Stimulated activated memory B cell treated with anti-CD40 and anti-IgM and Interleukin-4, amounts not matched to agents 10 μg/mL and 1 μg/mL and 100 μg/mL, for 72 hours (primary cell): Measurements from ENCODE around the gene LEMD3.

Experiments used
- ATAC-seq: fragments of 150-1000 bp; cut with Tn5 transposase; 2 replicates; pipeline ENCODE4 v1.10.0; 2021
- H3K27ac Mint-ChIP-seq: one replicate; pipeline ENCODE4 v1.8.0; 2022; ENCODE audit warnings: mild to moderate bottlenecking, mixed read lengths
- H3K27me3 Mint-ChIP-seq: one replicate; pipeline ENCODE4 v1.8.0; 2022; ENCODE audit warnings: mixed read lengths
- H3K36me3 Mint-ChIP-seq: one replicate; pipeline ENCODE4 v1.8.0; 2022; ENCODE audit warnings: mixed read lengths
- H3K4me1 Mint-ChIP-seq: one replicate; pipeline ENCODE4 v1.8.0; 2022; ENCODE audit warnings: mixed read lengths
- H3K4me3 Mint-ChIP-seq: one replicate; pipeline ENCODE4 v1.8.0; 2022; ENCODE audit warnings: mild to moderate bottlenecking, moderate library complexity, mixed read lengths
- H3K9me3 Mint-ChIP-seq: one replicate; pipeline ENCODE4 v1.8.0; 2022; ENCODE audit warnings: mixed read lengths

The LEMD3 gene

DNA sequence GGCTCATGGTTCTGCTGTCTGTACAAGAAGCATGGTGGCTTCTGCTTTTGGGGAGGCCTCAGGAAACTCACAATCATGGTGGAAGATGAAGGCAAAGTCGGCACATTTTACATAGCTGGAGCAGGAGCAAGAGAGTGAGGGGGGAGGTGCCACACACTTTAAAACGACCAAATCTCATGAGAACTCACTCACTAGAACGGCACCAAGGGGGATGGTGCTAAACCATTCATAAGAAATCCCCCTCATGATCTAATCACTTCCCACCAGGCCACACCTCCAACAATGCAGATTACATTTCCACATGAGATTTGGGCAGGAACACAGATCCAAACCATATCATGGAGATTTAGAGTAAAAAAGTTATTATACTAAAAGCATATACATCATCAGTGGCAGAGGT lies 13.6 kb upstream of the LEMD3 start:
- H3K4me3 Mint-ChIP-seq: no peak overlapping the region
- H3K27ac Mint-ChIP-seq: peak overlapping the region; percentile 73
- peak; percentile 50 for ATAC-seq
- peaks cover 16% of the 10 kb centered on the region for H3K4me1 Mint-ChIP-seq
- H3K27me3 Mint-ChIP-seq: peaks cover 7% of the 10 kb centered on the region
- H3K36me3 Mint-ChIP-seq: no peaks in the 10 kb centered on the region
- no peaks in the 10 kb centered on the region for H3K9me3 Mint-ChIP-seq

DNA sequence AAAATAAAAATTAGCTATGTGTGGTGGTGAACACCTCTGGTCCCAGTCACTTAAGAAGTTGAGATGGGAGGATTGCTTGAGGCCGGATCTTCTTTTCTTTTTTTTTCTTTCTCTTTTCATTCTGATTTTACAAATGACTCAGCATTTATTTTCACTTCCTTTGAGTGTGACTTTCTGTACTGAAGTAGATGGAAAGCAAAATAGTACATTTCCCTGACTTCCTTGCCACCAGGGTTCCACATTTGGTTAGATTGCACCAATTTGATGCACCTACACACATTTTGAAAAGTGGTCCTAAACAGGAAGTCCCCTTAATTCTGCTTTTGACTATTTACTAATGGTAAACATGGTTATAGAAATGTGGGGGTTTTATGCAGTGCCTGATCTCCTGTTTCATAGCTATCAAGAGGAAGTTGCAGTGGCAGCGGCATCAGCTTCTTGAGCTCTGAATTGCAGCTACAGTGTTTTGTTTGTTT lies 13.0 kb upstream of the LEMD3 start:
- peak overlapping the region; percentile 24 for H3K4me3 Mint-ChIP-seq
- ATAC-seq: peak; percentile 85

DNA sequence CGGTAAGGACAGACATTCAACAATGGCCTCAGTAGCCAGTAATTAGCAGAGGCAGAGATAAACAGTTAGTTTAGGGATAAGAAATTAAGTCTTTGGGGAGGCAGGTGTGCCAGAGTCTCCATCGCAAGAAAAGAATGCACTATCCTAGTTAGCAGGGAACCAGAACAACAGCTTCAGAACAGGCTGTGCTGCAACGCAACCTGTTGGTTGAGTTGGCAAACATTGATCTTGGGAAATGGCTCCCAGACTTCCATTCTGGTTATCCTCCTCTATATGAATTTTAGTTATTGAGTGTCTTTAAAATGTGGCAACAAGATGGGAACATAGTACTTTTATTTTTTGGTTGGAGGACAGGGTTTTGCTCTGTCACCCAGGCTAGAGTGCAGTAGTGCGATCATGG lies 12.3 kb upstream of the LEMD3 start:
- Mint-ChIP-seq H3K4me3 (no peak overlapping the region), H3K27me3 (peaks cover 14% of the 10 kb centered on the region), H3K4me1 (peaks cover 16% of the 10 kb centered on the region), H3K36me3 (no peaks in the 10 kb centered on the region), H3K27ac (peak overlapping the region; percentile 73), H3K9me3 (no peaks in the 10 kb centered on the region)
- no peak for ATAC-seq

More for the DNA sequence above, 13.0 kb upstream of the LEMD3 start:
- no peaks in the 10 kb centered on the region for H3K36me3 Mint-ChIP-seq
- H3K4me1 Mint-ChIP-seq: peaks cover 16% of the 10 kb centered on the region
- no peaks in the 10 kb centered on the region for H3K9me3 Mint-ChIP-seq
- H3K27me3 Mint-ChIP-seq: peaks cover 13% of the 10 kb centered on the region
- H3K27ac Mint-ChIP-seq: peak overlapping the region; percentile 73

DNA sequence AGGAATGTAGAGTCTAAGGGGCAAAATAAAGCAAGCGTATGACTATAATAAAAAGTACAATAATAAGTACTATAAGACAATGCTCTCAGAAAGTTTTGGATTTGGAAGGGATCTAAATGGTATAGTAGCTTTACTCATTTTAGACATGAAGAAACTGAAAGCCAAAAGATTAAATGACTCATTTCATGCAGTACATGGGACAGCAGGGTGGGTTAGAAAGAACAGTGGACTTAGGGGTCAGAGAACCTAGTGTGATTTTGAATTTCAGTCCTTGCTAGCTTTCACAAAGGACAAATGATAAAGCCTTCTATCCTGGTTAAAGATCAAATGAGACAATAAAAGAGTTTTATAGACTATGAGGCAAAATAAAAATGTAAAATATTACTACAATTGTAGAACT lies 6.8 kb upstream of the LEMD3 start:
- Mint-ChIP-seq H3K36me3 (no peaks in the 10 kb centered on the region), H3K4me3 (no peak overlapping the region), H3K4me1 (no peaks in the 10 kb centered on the region), H3K27ac (no peak overlapping the region), H3K9me3 (no peaks in the 10 kb centered on the region), H3K27me3 (peaks cover 21% of the 10 kb centered on the region)
- ATAC-seq: no peak

DNA sequence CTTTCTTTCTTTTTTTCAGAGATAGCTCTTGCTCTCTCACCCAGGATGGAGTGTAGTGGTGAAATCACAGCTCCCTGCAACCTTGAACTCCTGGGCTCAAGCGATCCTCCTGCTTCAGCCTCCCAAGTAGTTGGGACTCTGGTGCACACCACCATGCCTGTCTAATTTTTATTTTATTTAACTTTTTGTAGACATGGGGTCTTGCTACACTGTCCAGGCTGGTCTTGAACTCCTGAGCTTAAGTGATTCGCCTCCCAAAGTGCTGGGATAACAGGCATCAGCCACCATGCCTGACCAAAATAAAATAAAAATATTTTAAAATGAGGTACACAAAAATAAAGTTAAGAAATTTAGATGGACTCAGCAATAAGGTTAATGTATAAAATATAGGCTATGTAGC lies 5.1 kb upstream of the LEMD3 start:
- Mint-ChIP-seq H3K27me3 (peaks cover 21% of the 10 kb centered on the region), H3K4me1 (no peaks in the 10 kb centered on the region), H3K36me3 (no peaks in the 10 kb centered on the region), H3K4me3 (no peak overlapping the region), H3K9me3 (no peaks in the 10 kb centered on the region), H3K27ac (no peak overlapping the region)
- no peak for ATAC-seq

DNA sequence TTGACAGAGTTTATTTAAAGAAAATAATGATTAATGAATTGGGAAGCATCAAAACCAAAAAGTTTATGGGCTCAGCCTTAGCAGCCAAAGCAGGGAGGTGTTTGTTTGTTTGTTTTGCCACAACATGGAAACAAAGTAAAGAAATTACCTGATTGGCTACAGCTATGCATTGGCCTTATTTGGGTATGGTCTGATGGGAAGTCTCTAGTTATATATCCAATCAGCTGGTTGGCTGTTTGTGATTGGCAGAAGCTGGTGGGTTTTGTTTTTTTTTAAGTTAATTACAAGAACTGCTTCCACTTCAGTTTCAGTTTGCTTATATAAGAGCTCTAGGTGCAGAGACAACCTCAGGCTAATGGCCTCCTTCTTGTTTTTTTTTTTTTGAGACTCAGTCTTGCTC lies 4.6 kb upstream of the LEMD3 start:
- Mint-ChIP-seq H3K9me3 (no peaks in the 10 kb centered on the region), H3K36me3 (no peaks in the 10 kb centered on the region), H3K4me3 (no peak overlapping the region), H3K4me1 (no peaks in the 10 kb centered on the region), H3K27me3 (peaks cover 21% of the 10 kb centered on the region), H3K27ac (no peak overlapping the region)
- ATAC-seq: no peak

DNA sequence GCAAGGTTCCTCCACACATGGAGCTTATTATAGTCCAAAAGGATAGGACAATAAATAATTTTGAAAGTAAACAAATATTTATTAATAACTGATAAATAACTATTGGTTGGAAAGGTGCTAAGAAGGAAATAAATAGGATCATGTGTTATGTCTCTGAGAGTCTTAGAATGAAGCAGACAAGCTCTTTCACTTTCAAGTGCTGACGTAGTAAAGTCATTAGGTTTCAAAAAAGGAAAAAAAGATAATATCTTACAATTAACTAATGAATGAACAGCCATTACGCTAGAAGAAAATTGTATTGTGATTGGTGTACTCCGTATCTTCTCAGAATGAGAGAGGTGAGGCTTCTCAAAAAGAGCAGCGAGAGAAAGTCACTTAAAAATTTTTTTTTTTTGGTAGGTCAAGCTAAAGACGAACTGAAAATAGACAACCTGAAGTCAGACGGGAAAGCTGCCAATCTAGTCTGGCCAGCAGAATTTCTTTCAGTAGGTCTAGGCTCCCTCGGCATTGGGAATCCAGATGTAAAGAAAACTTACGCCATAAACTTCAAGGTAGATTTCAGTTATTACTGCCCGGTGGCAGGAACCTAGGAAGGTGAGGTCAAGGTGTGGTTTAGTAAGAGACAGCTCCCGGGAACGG lies 583 bp upstream of the LEMD3 start:
- no peaks in the 10 kb centered on the region for H3K27me3 Mint-ChIP-seq
- ATAC-seq: peak; percentile 1
- H3K4me3 Mint-ChIP-seq: peak overlapping the region; percentile 90
- H3K36me3 Mint-ChIP-seq: no peaks in the 10 kb centered on the region
- H3K4me1 Mint-ChIP-seq: peaks cover 21% of the 10 kb centered on the region
- peak overlapping the region; percentile 92 for H3K27ac Mint-ChIP-seq
- no peaks in the 10 kb centered on the region for H3K9me3 Mint-ChIP-seq

DNA sequence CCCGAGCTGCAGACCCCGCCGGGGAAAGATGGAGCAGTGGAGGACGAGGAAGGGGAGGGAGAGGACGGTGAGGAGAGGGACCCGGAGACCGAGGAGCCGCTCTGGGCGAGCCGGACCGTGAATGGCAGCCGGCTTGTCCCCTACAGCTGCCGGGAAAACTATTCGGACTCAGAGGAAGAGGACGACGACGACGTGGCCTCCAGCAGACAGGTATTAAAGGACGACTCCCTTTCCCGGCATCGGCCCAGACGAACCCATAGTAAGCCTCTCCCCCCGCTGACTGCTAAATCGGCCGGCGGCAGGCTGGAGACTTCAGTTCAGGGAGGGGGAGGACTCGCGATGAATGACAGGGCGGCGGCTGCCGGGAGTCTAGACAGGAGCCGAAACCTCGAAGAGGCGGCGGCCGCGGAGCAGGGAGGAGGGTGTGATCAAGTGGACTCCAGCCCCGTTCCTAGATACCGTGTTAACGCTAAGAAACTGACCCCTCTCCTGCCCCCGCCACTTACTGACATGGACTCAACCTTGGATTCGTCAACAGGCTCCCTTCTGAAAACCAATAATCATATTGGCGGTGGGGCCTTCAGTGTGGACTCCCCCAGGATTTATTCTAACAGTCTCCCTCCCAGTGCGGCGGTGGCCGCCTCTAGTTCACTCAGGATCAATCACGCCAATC lies 962 bp downstream of the LEMD3 start:
- Mint-ChIP-seq H3K36me3 (no peaks in the 10 kb centered on the region), H3K9me3 (no peaks in the 10 kb centered on the region), H3K27ac (peak overlapping the region; percentile 92), H3K4me1 (peaks cover 21% of the 10 kb centered on the region), H3K4me3 (peak overlapping the region; percentile 90), H3K27me3 (no peaks in the 10 kb centered on the region)
- peak; percentile 62 for ATAC-seq

DNA sequence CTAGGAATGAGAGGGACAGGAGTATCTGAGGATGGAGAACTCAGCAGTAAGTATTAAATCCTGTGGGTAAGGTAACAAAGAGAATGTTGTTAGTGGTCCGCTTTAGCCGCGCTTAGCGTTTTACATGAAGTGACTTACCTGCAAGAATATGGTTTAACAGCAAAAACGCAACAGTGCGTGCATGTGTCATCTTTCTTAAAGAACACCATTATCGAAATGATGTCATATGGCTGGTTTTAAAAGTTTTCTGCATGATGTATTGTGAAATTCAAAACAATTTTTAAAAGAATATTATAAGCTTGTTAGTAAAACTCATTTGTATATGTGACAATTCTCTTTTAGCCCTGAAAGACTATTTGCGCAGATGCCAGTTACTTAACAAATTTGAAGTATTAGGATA lies 1.7 kb downstream of the LEMD3 start:
- Mint-ChIP-seq H3K36me3 (no peaks in the 10 kb centered on the region), H3K27ac (peak overlapping the region; percentile 92), H3K4me1 (peaks cover 21% of the 10 kb centered on the region), H3K27me3 (no peaks in the 10 kb centered on the region), H3K4me3 (peak overlapping the region; percentile 90), H3K9me3 (no peaks in the 10 kb centered on the region)
- ATAC-seq: no peak

DNA sequence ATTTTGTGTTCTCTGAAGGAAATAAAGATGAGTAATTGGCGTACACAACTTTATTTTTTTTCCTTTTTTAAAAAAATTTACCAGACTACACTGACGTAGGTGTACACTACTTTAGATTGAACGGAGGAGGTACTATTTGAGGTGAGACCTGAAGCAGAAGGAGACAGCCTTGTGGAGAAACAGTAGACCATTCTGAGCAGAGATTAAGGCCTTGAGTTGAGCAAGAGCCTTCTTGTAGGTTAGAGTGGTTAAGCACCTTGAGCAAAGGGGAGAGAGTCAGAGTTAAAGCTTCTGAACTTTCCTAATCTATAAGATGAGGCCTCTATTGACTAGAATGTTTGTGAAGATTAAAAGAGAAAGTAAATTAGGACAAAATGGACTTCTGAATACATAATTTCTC lies 2.5 kb downstream of the LEMD3 start:
- H3K4me1 Mint-ChIP-seq: peaks cover 21% of the 10 kb centered on the region
- H3K27ac Mint-ChIP-seq: no peak overlapping the region
- ATAC-seq: no peak
- H3K36me3 Mint-ChIP-seq: no peaks in the 10 kb centered on the region
- no peaks in the 10 kb centered on the region for H3K9me3 Mint-ChIP-seq
- H3K27me3 Mint-ChIP-seq: no peaks in the 10 kb centered on the region
- peak overlapping the region; percentile 41 for H3K4me3 Mint-ChIP-seq

DNA sequence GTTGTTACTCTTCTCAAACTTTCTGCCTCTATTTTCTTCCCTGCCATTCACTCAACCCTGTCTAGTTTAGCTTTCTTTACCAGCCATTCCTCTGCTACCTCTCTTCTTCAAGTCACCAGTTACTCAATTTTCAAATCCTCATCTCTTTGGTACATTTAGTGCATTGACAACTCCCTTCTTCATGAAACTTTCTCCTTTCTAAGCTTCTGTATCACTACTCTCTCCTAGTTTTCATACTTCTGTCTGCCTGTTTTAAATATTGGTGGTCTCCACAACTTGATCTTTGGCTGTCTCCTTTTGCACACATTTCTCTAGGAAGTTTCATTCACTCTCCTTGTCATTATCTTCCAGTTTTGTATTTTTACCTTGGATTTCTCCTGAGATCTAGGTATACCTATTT lies 6.0 kb downstream of the LEMD3 start:
- no peaks in the 10 kb centered on the region for H3K9me3 Mint-ChIP-seq
- no peak overlapping the region for H3K4me3 Mint-ChIP-seq
- H3K27ac Mint-ChIP-seq: no peak overlapping the region
- peaks cover 21% of the 10 kb centered on the region for H3K4me1 Mint-ChIP-seq
- no peaks in the 10 kb centered on the region for H3K36me3 Mint-ChIP-seq
- no peaks in the 10 kb centered on the region for H3K27me3 Mint-ChIP-seq
- no peak for ATAC-seq

DNA sequence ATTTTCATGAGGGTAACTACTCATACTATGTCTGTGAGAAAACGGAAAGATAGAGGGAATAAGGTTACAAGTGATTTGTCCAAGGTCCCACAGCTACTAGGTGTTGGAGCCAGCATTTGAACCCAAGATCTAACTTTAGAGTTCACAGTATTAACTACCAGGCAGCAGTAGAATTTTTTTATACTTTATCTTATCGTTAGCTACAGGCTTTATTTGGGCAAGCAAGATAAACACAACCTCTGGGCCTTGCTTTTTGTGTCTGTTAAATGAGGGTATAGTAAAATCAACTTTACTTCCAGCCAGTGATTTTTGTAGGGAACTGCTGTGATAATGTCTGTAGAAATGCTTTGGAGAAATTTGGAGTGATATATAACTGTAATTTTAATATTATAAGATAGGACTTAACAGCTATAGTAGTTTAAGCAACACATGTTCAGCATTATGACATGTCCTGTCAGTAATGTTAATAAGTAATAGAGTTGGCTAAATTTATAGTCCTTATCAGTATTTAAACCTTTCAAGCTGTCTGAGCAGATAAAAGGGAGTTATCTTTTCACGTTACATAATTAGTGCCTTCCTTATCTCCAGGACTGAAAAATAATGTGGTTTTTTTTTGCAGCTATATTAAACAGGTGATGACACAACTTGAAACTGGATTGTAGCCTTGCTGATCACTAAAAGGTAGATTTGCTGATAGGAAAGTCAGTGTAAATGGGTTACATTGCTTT lies 12.8 kb downstream of the LEMD3 start:
- H3K27me3 Mint-ChIP-seq: no peaks in the 10 kb centered on the region
- no peaks in the 10 kb centered on the region for H3K9me3 Mint-ChIP-seq
- H3K27ac Mint-ChIP-seq: no peak overlapping the region
- no peak overlapping the region for H3K4me3 Mint-ChIP-seq
- H3K4me1 Mint-ChIP-seq: peaks cover 58% of the 10 kb centered on the region
- ATAC-seq: no peak
- H3K36me3 Mint-ChIP-seq: peaks cover 13% of the 10 kb centered on the region

DNA sequence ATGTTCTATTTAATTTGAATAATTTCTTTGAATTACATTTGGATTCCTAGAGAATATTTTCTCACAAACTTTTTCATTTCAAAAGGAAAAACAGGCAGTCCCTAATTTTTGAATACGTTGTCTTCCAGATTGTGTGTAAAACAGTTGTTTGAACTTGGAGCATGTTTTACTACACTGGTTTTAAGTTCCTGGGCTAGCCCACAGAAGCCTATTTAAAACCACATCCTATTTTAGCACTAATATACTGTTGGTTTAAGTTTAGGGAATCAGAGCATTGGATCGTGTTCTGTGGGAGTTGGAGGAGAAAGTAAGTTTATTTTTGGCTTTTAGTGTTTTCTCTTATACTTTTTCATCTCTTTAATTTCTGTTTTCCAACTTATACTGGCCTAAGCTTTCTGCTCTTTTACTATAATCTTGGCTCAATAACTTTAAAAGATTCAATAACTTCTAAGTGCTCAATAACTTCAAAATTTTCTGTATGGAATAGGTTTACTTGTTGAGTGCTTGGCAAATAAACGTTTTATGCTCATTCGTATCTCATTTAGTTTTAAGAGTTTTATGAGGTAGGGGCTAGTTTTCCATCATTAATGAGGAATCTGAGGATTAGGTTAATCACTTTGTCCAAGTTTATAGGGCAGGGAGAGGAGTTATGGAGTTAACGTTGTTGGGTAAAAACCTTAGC lies 14.9 kb downstream of the LEMD3 start:
- H3K27me3 Mint-ChIP-seq: no peaks in the 10 kb centered on the region
- H3K36me3 Mint-ChIP-seq: peaks cover 13% of the 10 kb centered on the region
- H3K4me1 Mint-ChIP-seq: peaks cover 76% of the 10 kb centered on the region
- H3K9me3 Mint-ChIP-seq: no peaks in the 10 kb centered on the region
- H3K27ac Mint-ChIP-seq: no peak overlapping the region
- no peak overlapping the region for H3K4me3 Mint-ChIP-seq
- no peak for ATAC-seq

DNA sequence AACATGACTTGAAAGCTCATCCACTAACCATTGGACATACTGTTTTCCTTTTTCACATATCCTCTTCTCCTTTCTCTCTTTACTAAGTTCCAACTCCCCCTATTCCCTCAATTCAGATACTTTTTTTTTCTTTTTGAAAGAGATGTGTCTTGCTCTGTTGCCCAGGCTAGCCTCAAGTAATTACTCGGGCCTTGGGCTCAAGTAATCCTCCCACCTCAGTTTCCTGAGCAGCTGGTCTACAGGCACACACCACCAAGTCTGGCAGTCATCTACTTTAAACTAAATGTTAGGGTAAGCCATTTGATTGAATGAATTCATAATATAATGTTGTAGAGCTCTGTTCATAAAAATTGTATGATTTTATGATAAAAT lies 15.5 kb downstream of the LEMD3 start:
- Mint-ChIP-seq H3K27me3 (no peaks in the 10 kb centered on the region), H3K36me3 (peaks cover 13% of the 10 kb centered on the region), H3K4me3 (no peak overlapping the region), H3K4me1 (peaks cover 76% of the 10 kb centered on the region), H3K27ac (no peak overlapping the region), H3K9me3 (no peaks in the 10 kb centered on the region)
- no peak for ATAC-seq

DNA sequence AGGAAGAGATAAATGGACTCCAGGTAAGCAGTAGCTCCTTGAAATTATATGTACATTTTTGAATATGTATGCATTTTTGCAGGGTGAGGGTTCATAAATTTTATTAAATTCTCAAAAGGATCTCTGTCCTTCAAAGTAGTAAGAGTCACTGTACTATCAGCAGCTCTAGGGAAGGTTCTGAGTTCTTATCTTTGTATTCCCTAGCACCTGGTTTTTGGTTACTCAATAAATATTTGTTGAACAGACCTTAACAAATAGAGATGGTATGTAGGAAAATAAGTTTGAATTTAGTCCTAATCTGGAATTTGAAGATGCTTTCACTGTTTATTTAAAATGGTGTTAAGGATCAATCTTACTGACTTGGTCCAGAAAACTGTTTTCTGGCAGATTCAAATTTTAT lies 18.3 kb downstream of the LEMD3 start:
- Mint-ChIP-seq H3K4me3 (no peak overlapping the region), H3K9me3 (no peaks in the 10 kb centered on the region), H3K36me3 (peaks cover 19% of the 10 kb centered on the region), H3K4me1 (peaks cover 55% of the 10 kb centered on the region), H3K27ac (peak overlapping the region; percentile 49), H3K27me3 (no peaks in the 10 kb centered on the region)
- no peak for ATAC-seq
